Esophagus muscularis mucosa (tissue), 4 donors: ENCODE measurements around the gene ATP10A. TPM values are rescaled to one million over a fixed set of nuclear protein-coding genes. Genes with fewer than 3 reads are reported as not detected.

Experiments used
- DNase-seq: peaks from one replicate; pipeline ENCODE4 v3.0.0-alpha.2; 2017; ENCODE audit errors: extremely low spot score
- H3K27ac ChIP-seq, 4 donors: fragments of 200-600 bp; sonication (generic); replicated peaks in 1 of 4; 1 replicate in 3 of 4; 2 replicates in 1 of 4; pipeline ENCODE4 v1.5.1; 2016 to 2019; ENCODE audit warnings: mild to moderate bottlenecking in 1 of 4
- H3K27me3 ChIP-seq, 4 donors: fragments of 200-600 bp; sonication (generic); one replicate each; pipeline versions ENCODE4 v1.5.1 to v1.6.0; 2016 to 2019
- H3K36me3 ChIP-seq, 4 donors: fragments of 200-600 bp; sonication (generic); one replicate each; pipeline ENCODE4 v1.5.1; 2016 to 2019
- H3K4me1 ChIP-seq, 4 donors: fragments of 200-600 bp; sonication (generic); one replicate each; pipeline ENCODE4 v1.5.1; 2016 to 2019
- H3K4me3 ChIP-seq, 4 donors: fragments of 200-600 bp; sonication (generic); 1 replicate in 2 of 4; 2 replicates in 2 of 4; pipeline ENCODE4 v1.5.1; 2016 to 2019; ENCODE audit warnings: mild to moderate bottlenecking in 4 of 4, moderate library complexity in 1 of 4
- H3K9me3 ChIP-seq, 4 donors: fragments of 200-600 bp; sonication (generic); 1 replicate in 3 of 4; 2 replicates in 1 of 4; pipeline ENCODE4 v1.5.1; 2016 to 2019
- CTCF ChIP-seq, 3 experiments: fragments of 200-600 bp in 2 of 3; fragments of 450-650 bp in 1 of 3; sonication (generic) in 2 of 3; IDR thresholded peaks; one replicate each; pipeline ENCODE4 v1.5.1; 2017 to 2019; ENCODE audit warnings: antibody characterized with exemption in 3 of 3, mild to moderate bottlenecking in 2 of 3, moderate library complexity in 1 of 3
- EP300 ChIP-seq: sonication (generic); formaldehyde crosslinking; IDR thresholded peaks from one replicate; pipeline ENCODE4 v1.6.1; 2017; ENCODE audit warnings: antibody characterized with exemption
- POLR2A ChIP-seq: fragments of 450-650 bp; IDR thresholded peaks from one replicate; pipeline ENCODE4 v1.6.1; 2017; ENCODE audit warnings: antibody characterized with exemption, moderate library complexity, mild to moderate bottlenecking, low read depth
- POLR2AphosphoS5 ChIP-seq, 2 donors: sonication (generic); formaldehyde crosslinking; IDR thresholded peaks; one replicate each; pipeline ENCODE4 v1.6.1; 2017; ENCODE audit warnings: antibody characterized with exemption in 2 of 2
- WGBS: methylation state at CpG from one replicate; pipeline ENCODE4 v1.1.5; 2018; 5-methylcytosine and 5-hydroxymethylcytosine counted together
- intact Hi-C: fragments of 100-400 bp; cut with DNase I; formaldehyde crosslinking; loops from one replicate; pipeline ENCODE4 v1.15.1; 2023
- total RNA-seq, 4 donors: library from RNA; depleted of rRNA; stranded (reverse); fragments of >200 nt; gene quantifications; one replicate each; pipeline versions ENCODE4 v1.1.0 to v1.2.1, GENCODE V29; 2016

The ATP10A gene
- total RNA-seq, 4 donors from 2014 or later: 23.9 to 51.9 (median 32.6) TPM

DNA sequence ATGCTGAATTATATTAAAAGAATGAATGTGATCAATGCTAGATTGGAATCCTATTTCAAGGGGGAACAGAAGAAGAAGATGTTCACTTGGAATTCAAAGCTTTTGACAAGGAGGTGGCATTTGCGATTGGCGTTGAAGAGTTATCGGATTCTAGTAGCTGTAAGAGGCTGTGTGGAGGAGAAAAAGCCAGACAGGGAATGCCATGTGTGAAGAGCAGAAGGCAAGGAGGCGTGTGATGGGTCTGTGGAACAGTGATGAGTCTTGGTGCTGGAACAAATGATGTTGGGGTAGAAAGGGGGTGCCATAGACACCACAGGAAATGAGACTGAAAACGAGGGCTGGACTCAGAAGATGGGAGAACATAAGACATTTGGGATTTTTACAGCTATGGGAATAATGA lies 30.5 kb upstream of the ATP10A start:
- Histone ChIP-seq H3K36me3 (no peaks in the 10 kb centered on the region), H3K9me3 (no peaks in the 10 kb centered on the region), H3K4me3 (no peak overlapping the region), H3K4me1 (peaks cover 2 to 34% (median 31%) of the 10 kb centered on the region in 4 donors), H3K27ac (peak overlapping the region in 1 of 4 donors; percentile 71), H3K27me3 (no peaks in the 10 kb centered on the region)
- TF ChIP-seq EP300: no peak
- no peak for TF ChIP-seq CTCF (IDR thresholded peaks at IDR 0.05)
- TF ChIP-seq POLR2AphosphoS5 (IDR thresholded peaks at IDR 0.05): no peak
- TF ChIP-seq POLR2A: no peak
- peak; percentile 19 for DNase-seq
- intact Hi-C loops: no loop called here
- 82% methylated on average over 5 of the region's 5 CpGs for WGBS

- intact Hi-C loops: no loop called here
- TF ChIP-seq EP300 (no peak), POLR2A (no peak), CTCF (IDR thresholded peaks at IDR 0.05) (no peak), POLR2AphosphoS5 (IDR thresholded peaks at IDR 0.05) (peak in 1 of 2 donors; percentile 49)
- WGBS: 31% methylated on average over 3 of the region's 3 CpGs
- Histone ChIP-seq H3K9me3 (no peaks in the 10 kb centered on the region), H3K4me1 (peaks cover 2 to 34% (median 31%) of the 10 kb centered on the region in 4 donors), H3K27ac (peak overlapping the region; percentile 68 to 74 (median 72)), H3K36me3 (no peaks in the 10 kb centered on the region), H3K27me3 (no peaks in the 10 kb centered on the region), H3K4me3 (no peak overlapping the region)
- no peak for DNase-seq
Observed at GRCh38 chr15:25892126-25892525, 29.0 kb upstream of the ATP10A start.

DNA sequence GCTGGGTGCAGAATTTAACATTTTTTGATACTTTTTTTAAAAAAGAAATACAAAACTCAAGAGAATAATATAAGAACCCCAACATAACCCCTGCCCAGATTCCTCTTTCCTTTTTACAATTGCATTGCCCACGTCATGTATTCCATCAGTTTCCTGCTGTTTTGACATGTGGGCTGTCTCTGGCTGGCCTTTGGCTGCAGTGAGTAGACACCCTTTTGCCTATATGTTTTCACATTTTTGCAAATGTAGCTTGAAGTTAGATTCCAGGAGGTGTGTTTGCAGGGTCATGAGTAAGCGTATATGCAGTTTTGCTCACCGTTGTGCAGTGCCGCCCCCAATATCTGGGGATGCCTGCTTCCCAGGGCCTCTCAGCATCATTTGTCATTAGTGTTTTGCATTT lies 28.0 kb upstream of the ATP10A start:
- H3K36me3 ChIP-seq: no peaks in the 10 kb centered on the region
- no peaks in the 10 kb centered on the region for H3K9me3 ChIP-seq
- peak overlapping the region; percentile 68 to 74 (median 72) for H3K27ac ChIP-seq
- peaks cover 2 to 44% (median 40%) of the 10 kb centered on the region in 4 donors for H3K4me1 ChIP-seq
- no peak overlapping the region for H3K4me3 ChIP-seq
- WGBS: 57% methylated on average over 4 of the region's 4 CpGs
- intact Hi-C loops: no loop called here
- DNase-seq: peak; percentile 10
- H3K27me3 ChIP-seq: no peaks in the 10 kb centered on the region
- TF ChIP-seq CTCF (IDR thresholded peaks at IDR 0.05) (no peak), POLR2AphosphoS5 (IDR thresholded peaks at IDR 0.05) (no peak), EP300 (no peak), POLR2A (no peak)

DNA sequence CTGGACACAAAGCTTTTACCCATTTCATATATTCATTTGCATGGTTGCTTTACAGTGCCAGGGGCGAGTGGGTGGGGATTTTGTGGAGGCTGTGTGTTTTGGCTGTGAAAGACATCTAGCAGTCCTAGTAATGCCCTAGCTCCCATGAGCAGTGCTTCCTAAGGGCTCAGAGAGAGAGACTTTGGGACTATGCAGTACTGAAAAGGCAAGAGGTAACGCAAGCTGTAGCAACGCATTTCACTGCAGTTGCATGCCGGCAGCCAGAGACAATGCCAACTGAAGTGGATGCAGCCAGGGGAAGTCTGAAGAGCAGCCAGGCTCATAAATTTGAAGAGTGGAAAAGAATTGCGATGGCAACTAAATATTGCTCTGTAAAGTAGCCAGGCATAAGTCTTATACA lies 27.4 kb upstream of the ATP10A start:
- peaks cover 2 to 46% (median 41%) of the 10 kb centered on the region in 4 donors for H3K4me1 ChIP-seq
- no peaks in the 10 kb centered on the region for H3K27me3 ChIP-seq
- H3K36me3 ChIP-seq: no peaks in the 10 kb centered on the region
- no peaks in the 10 kb centered on the region for H3K9me3 ChIP-seq
- no peak overlapping the region for H3K4me3 ChIP-seq
- TF ChIP-seq CTCF (IDR thresholded peaks at IDR 0.05) (no peak), POLR2AphosphoS5 (IDR thresholded peaks at IDR 0.05) (peak; percentile 43 to 55)
- DNase-seq: no peak
- intact Hi-C loops: no loop called here
- peak overlapping the region; percentile 68 to 74 (median 72) for H3K27ac ChIP-seq
- WGBS: 29% methylated on average over 5 of the region's 5 CpGs

DNA sequence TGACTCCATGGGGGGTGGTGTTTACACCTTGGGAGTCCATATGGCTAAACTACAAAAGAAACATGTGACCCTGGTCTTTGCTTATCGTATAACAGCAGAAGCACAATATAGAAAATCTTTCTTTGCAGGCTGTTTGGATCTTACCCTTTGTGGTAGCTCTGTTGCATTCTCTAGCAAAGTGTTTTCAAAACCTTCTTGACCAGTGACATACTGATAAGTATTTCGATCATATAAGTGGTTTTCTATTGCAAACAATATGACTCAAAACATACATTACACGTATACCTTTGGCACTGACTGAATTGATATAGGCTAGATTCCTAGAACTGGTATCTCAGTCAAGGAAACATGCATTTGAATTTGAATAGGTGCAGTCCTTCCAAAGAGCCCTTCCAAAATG lies 24.7 kb upstream of the ATP10A start:
- TF ChIP-seq POLR2A (no peak), POLR2AphosphoS5 (IDR thresholded peaks at IDR 0.05) (no peak), EP300 (no peak), CTCF (IDR thresholded peaks at IDR 0.05) (no peak)
- H3K36me3 ChIP-seq: no peaks in the 10 kb centered on the region
- H3K27ac ChIP-seq: no peak overlapping the region
- intact Hi-C loops: no loop called here
- peaks cover 2 to 64% (median 53%) of the 10 kb centered on the region in 4 donors for H3K4me1 ChIP-seq
- H3K4me3 ChIP-seq: no peak overlapping the region
- WGBS: 88% methylated on average over 3 of the region's 3 CpGs
- no peaks in the 10 kb centered on the region for H3K27me3 ChIP-seq
- no peak for DNase-seq
- no peaks in the 10 kb centered on the region for H3K9me3 ChIP-seq
